ENCODE measurements around the gene ZNF527.
"Not testable (repeated sequence)": the region's sequence is repeated elsewhere in the genome, so short reads cannot be mapped to it uniquely, and the experiment has no call there.

ZNF527 gene
- 16.4 to 20.3 reads per million in 2 donors for total RNA-seq

GRCh38 chr19:37370880-37371661, at the start of gene ZNF527:
TSS of gene ZNF527 (plus strand) at chr19:37371099. CDS start at chr19:37374199, 3,100 bp downstream.
- peak; percentile 94 for DNase-seq

GRCh38 chr19:37329686-37330085, 41.2 kb upstream of the ZNF527 start:
- no peak for DNase-seq

- no peak for DNase-seq
Measured at GRCh38 chr19:37332839-37333238, 38.1 kb upstream of the ZNF527 start.

GRCh38 chr19:37333457-37333856, 37.4 kb upstream of the ZNF527 start:
- no peak for DNase-seq

- peak; percentile 87 for DNase-seq
Measured at GRCh38 chr19:37334179-37335071, 36.5 kb upstream of the ZNF527 start.

GRCh38 chr19:37342753-37343152, 28.1 kb upstream of the ZNF527 start:
- DNase-seq, result no peak

GRCh38 chr19:37346091-37346490, 24.8 kb upstream of the ZNF527 start:
- no peak for DNase-seq

- DNase-seq, result no peak
Measured at GRCh38 chr19:37348060-37348459, 22.8 kb upstream of the ZNF527 start.

GRCh38 chr19:37353968-37354367, 16.9 kb upstream of the ZNF527 start:
- DNase-seq, result no peak

- no peak for DNase-seq
Measured at GRCh38 chr19:37355901-37356300, 15.0 kb upstream of the ZNF527 start.

- DNase-seq, result no peak
Measured at GRCh38 chr19:37361994-37362393, 8.9 kb upstream of the ZNF527 start.

GRCh38 chr19:37362733-37363132, 8.2 kb upstream of the ZNF527 start:
- DNase-seq, result no peak

- DNase-seq, result not testable (repeated sequence)
Measured at GRCh38 chr19:37370386-37370879, 466 bp upstream of the ZNF527 start.

GRCh38 chr19:37389234-37389633, 18.3 kb downstream of the ZNF527 start:
- DNase-seq, result no peak

GRCh38 chr19:37391399-37391798, 20.5 kb downstream of the ZNF527 start:
- DNase-seq, result not testable (repeated sequence)

GRCh38 chr19:37401078-37401477, 30.2 kb downstream of the ZNF527 start:
- no peak for DNase-seq

- DNase-seq, result no peak
Measured at GRCh38 chr19:37403403-37403802, 32.5 kb downstream of the ZNF527 start.

GRCh38 chr19:37406140-37406846, 35.4 kb downstream of the ZNF527 start:
- not testable (repeated sequence) for DNase-seq

- no peak for DNase-seq
Measured at GRCh38 chr19:37412700-37413099, 41.8 kb downstream of the ZNF527 start.

- DNase-seq, result no peak
Measured at GRCh38 chr19:37413313-37414084, 42.6 kb downstream of the ZNF527 start.

Data from T-helper 9 cell (primary cell).